SK-N-SH treated with all-trans-retinoic acid at 6 μM for 48 hours (cell line): ENCODE data around the gene MRPS2.
A peak's percentile ranks its signal among the peaks of the same experiment; 100 is the strongest.

Experiments
- ATAC-seq: fragments of 200-7000 bp; cut with Tn5 transposase; 3 replicates; pipeline ENCODE4 v1.9.1; 2020; ENCODE audit warnings: mild to moderate bottlenecking, moderate library complexity
- ARNTL ChIP-seq: fragments of 450-650 bp; formaldehyde crosslinking; IDR thresholded peaks from 2 replicates; pipeline ENCODE4 v1.5.0; 2020; ENCODE audit warnings: low read depth, mild to moderate bottlenecking, moderate library complexity, borderline replicate concordance
- BACH2 ChIP-seq: fragments of 250-450 bp; sonication (Bioruptor Pico); IDR thresholded peaks from 2 replicates; pipeline ENCODE4 v1.9.0; 2021; ENCODE audit warnings: mild to moderate bottlenecking, borderline replicate concordance
- CSRNP3 ChIP-seq: fragments of 250-450 bp; sonication (Bioruptor Pico); IDR thresholded peaks from 2 replicates; pipeline ENCODE4 v1.5.1; 2021; ENCODE audit warnings: mild to moderate bottlenecking, moderate library complexity
- ESRRG ChIP-seq: fragments of 250-450 bp; sonication (Bioruptor Pico); IDR thresholded peaks from 2 replicates; pipeline ENCODE4 v1.6.1; 2021; ENCODE audit warnings: mild to moderate bottlenecking
- GLIS3 ChIP-seq: fragments of 250-450 bp; sonication (Bioruptor Pico); IDR thresholded peaks from 2 replicates; pipeline ENCODE4 v1.5.0; 2020; ENCODE audit warnings: mild to moderate bottlenecking, moderate library complexity
- ISL1 ChIP-seq: fragments of 250-450 bp; sonication (Bioruptor Pico); IDR thresholded peaks from 2 replicates; pipeline ENCODE4 v2.1.2; 2022; ENCODE audit warnings: mild to moderate bottlenecking, moderate library complexity
- OSR1 ChIP-seq: fragments of 250-450 bp; sonication (Bioruptor Pico); IDR thresholded peaks from 2 replicates; pipeline ENCODE4 v1.8.0; 2022; ENCODE audit warnings: moderate library complexity, mild to moderate bottlenecking, inconsistent platforms
- PATZ1 ChIP-seq: fragments of 250-450 bp; sonication (Bioruptor Pico); IDR thresholded peaks from 2 replicates; pipeline ENCODE4 v1.8.0; 2020; ENCODE audit warnings: mild to moderate bottlenecking, moderate library complexity, borderline replicate concordance
- RARB ChIP-seq: fragments of 250-450 bp; sonication (Bioruptor Pico); IDR thresholded peaks from 2 replicates; pipeline ENCODE4 v1.8.0; 2021; ENCODE audit warnings: mild to moderate bottlenecking, moderate library complexity
- SNAI2 ChIP-seq: fragments of 250-450 bp; sonication (Bioruptor Pico); IDR thresholded peaks from 2 replicates; pipeline ENCODE4 v1.5.0; 2020; ENCODE audit warnings: mild to moderate bottlenecking, moderate library complexity
- TCF4 ChIP-seq: fragments of 250-450 bp; sonication (Bioruptor Pico); IDR thresholded peaks from 2 replicates; pipeline ENCODE4 v1.8.0; 2021; ENCODE audit warnings: mild to moderate bottlenecking, moderate library complexity, borderline replicate concordance
- TSHZ2 ChIP-seq: fragments of 250-450 bp; sonication (Bioruptor Pico); IDR thresholded peaks from 2 replicates; pipeline ENCODE4 v1.5.0; 2020; ENCODE audit warnings: mild to moderate bottlenecking, moderate library complexity
- ZC3H10 ChIP-seq: fragments of 250-450 bp; sonication (Bioruptor Pico); IDR thresholded peaks from 2 replicates; pipeline ENCODE4 v1.5.1; 2021; ENCODE audit warnings: mild to moderate bottlenecking, moderate library complexity
- ZFP3 ChIP-seq: fragments of 250-450 bp; sonication (Bioruptor Pico); IDR thresholded peaks from 2 replicates; pipeline ENCODE4 v1.5.0; 2020; ENCODE audit warnings: mild to moderate bottlenecking, moderate library complexity
- ZFP30 ChIP-seq: fragments of 450-650 bp; formaldehyde crosslinking; IDR thresholded peaks from 2 replicates; pipeline ENCODE4 v1.5.0; 2022; ENCODE audit warnings: mild to moderate bottlenecking, moderate library complexity
- ZNF70 ChIP-seq: fragments of 450-650 bp; formaldehyde crosslinking; IDR thresholded peaks from 2 replicates; pipeline ENCODE4 v1.5.0; 2020; ENCODE audit warnings: mild to moderate bottlenecking, moderate library complexity
- ZNF8 ChIP-seq: fragments of 450-650 bp; formaldehyde crosslinking; IDR thresholded peaks from 2 replicates; pipeline ENCODE4 v1.5.0; 2020; ENCODE audit warnings: mild to moderate bottlenecking, moderate library complexity
- TF ChIP-seq, protein P1 (sequence below): fragments of 250-450 bp; sonication (Bioruptor Pico); IDR thresholded peaks from 2 replicates; pipeline ENCODE4 v1.5.1; 2020; ENCODE audit warnings: low read depth, mild to moderate bottlenecking, moderate library complexity

Gene MRPS2

DNA sequence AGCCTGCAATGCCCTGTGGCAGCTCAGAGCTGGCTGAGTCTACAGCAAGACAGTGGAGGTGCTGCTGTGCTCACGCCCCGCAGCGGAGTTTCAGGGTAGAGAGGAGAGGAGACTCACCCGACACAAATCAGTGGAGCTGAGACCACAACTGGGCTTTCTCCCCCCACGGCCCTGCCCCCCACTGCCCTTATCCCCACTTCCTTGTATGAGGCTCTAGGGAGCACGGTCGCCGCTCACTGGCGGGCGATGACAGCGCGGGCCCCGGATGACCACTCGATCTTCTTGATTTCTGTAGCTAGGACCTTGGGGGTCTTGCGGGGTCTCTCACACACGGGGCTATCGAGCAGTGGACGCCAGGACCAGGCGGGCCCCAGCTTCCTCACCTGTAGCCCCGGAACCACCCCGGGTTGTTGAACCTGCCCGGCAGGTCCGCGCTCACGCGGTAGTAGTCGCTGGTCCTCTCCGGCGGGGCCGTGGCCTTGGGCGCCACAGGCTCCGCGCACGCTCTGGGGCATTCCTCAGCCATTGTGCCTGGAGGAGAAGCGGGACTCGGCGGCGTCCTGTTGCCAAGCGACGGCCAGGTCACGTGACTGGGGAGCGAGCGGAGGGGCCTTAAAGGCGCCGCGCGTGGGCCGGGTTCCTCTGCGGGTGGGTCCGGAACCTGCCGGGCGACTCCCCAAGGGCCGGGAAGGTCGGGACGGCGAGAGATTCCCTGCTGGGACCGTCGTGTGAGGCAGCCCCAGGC is 984 bp upstream of the MRPS2 start:
- TF ChIP-seq ZFP3 (CRISPR knock-in tag) (0 out of 2 replicates have a peak, but pooled peaks have one; percentile 20), ARNTL (CRISPR knock-in tag) (no peak), SNAI2 (CRISPR knock-in tag) (peak; percentile 9; the same call in 1 of the 2 replicates)
- TF ChIP-seq, all 23 proteins: peak for 2
- peak; percentile 80 for ATAC-seq

- peak; percentile 27 for ATAC-seq
- TF ChIP-seq SNAI2 (CRISPR knock-in tag) (0 out of 2 replicates have a peak, but pooled peaks have one; percentile 1), PATZ1 (CRISPR knock-in tag) (no peak), ISL1 (no peak), CSRNP3 (CRISPR knock-in tag) (no peak), RARB (CRISPR knock-in tag) (no peak), GLIS3 (CRISPR knock-in tag) (no peak)
Observed at GRCh38 chr9:135500071-135500524, 384 bp upstream of the MRPS2 start.

DNA sequence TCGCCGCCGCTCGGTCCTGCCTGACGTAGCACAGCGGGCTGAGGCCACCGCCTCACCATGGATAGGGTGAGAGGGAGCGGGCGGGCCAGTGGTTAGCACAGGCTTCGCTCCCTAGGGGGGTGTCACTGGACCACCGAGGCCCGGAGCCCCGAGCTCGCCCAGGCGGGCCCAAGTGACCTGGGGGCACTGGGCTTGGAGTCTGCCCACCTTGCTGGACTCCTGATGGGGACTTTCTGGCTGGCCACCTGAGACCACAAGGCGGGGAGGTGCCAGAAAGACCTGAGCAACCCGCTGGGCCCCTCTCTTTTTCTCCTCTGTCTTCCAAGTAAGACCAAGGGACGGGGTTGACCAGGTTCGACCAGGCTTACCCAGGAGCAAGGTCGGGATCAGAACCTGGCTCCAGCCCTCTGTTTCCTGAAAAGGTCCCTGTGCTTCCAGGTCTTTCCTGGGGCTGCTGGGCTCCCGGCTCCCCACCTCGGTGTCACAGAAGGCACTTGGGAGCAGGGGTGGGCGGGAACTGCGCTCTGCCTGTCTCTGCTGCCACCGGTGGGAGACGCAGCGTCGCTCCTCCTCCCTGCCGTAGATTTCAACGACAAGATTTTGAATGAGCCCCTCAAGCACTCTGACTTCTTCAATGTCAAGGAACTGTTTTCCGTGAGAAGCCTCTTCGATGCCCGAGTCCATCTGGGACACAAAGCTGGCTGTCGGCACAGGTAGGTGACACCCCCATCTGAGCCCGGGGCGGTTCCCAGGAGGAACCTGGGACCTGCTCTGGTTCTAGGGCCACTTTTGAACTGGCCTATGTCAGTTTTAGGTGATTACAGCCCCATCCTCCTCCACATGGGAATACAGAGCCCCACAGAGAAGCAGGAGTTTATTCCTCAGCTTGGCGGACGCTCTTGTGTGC is 1.0 kb downstream of the MRPS2 start:
- no peak for ATAC-seq

GRCh38 chr9:135502168-135502872 is 1.8 kb downstream of the MRPS2 start:
- no peak for ATAC-seq
- no peak for TF ChIP-seq ISL1
- no peak for TF ChIP-seq ZFP3 (CRISPR knock-in tag)
- no peak for TF ChIP-seq ARNTL (CRISPR knock-in tag)
- TF ChIP-seq, protein P1, sequence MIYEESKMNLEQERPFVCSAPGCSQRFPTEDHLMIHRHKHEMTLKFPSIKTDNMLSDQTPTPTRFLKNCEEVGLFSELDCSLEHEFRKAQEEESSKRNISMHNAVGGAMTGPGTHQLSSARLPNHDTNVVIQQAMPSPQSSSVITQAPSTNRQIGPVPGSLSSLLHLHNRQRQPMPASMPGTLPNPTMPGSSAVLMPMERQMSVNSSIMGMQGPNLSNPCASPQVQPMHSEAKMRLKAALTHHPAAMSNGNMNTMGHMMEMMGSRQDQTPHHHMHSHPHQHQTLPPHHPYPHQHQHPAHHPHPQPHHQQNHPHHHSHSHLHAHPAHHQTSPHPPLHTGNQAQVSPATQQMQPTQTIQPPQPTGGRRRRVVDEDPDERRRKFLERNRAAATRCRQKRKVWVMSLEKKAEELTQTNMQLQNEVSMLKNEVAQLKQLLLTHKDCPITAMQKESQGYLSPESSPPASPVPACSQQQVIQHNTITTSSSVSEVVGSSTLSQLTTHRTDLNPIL: no peak
- no peak for TF ChIP-seq TSHZ2 (CRISPR knock-in tag)
- no peak for TF ChIP-seq OSR1
- no peak for TF ChIP-seq TCF4 (CRISPR knock-in tag)
- no peak for TF ChIP-seq ZC3H10 (CRISPR knock-in tag)
- TF ChIP-seq ZNF70 (CRISPR knock-in tag): no peak
- TF ChIP-seq BACH2: no peak
- no peak for TF ChIP-seq RARB (CRISPR knock-in tag)
- TF ChIP-seq ZFP30: no peak
- TF ChIP-seq ZNF8 (CRISPR knock-in tag): no peak
- TF ChIP-seq, all 23 proteins: peak for 0

More for the DNA sequence above, 1.0 kb downstream of the MRPS2 start:
- TF ChIP-seq, protein P1: no peak
- TF ChIP-seq ARNTL (CRISPR knock-in tag) (no peak), ESRRG (CRISPR knock-in tag) (no peak)
